ENCODE results near the gene PRKAG2.

The PRKAG2 gene

DNA sequence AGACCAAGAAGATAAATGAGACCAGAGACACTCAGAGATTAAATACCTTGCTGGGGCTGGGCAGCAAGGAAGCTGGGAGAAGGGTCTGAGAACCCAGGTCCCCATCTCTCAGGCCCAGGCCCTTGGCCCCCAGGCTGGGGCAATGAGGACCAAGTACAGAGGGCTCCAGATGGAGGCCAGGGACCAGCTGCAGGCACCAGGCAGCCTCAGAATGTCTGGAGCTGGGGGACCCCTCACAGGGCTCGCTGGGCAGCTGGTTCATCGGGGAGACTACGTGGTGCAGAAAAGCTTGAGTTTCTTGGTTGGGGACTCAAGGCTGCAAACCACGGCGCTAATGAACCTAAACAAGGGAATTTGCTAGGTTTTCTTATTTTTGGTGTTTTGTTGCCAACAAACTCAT, 75.6 kb downstream of the PRKAG2 start:
- DNase-seq (ENCODE audit: low read depth): no peak
- H3K4me3 ChIP-seq (ENCODE audit: low read depth, low read length): no peak overlapping the region
- TF ChIP-seq, protein P1, sequence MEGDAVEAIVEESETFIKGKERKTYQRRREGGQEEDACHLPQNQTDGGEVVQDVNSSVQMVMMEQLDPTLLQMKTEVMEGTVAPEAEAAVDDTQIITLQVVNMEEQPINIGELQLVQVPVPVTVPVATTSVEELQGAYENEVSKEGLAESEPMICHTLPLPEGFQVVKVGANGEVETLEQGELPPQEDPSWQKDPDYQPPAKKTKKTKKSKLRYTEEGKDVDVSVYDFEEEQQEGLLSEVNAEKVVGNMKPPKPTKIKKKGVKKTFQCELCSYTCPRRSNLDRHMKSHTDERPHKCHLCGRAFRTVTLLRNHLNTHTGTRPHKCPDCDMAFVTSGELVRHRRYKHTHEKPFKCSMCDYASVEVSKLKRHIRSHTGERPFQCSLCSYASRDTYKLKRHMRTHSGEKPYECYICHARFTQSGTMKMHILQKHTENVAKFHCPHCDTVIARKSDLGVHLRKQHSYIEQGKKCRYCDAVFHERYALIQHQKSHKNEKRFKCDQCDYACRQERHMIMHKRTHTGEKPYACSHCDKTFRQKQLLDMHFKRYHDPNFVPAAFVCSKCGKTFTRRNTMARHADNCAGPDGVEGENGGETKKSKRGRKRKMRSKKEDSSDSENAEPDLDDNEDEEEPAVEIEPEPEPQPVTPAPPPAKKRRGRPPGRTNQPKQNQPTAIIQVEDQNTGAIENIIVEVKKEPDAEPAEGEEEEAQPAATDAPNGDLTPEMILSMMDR (IDR thresholded peaks at IDR 0.05; ENCODE audit: low read depth, low read length): no peak
- TF ChIP-seq, protein P2, sequence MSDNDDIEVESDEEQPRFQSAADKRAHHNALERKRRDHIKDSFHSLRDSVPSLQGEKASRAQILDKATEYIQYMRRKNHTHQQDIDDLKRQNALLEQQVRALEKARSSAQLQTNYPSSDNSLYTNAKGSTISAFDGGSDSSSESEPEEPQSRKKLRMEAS (IDR thresholded peaks at IDR 0.05; ENCODE audit: low read depth, low read length): no peak
- TF ChIP-seq POLR2A (IDR thresholded peaks at IDR 0.05; ENCODE audit: extremely low read depth, insufficient read length) (no peak), MYC (IDR thresholded peaks at IDR 0.05; ENCODE audit: low read depth, low read length) (no peak)

DNA sequence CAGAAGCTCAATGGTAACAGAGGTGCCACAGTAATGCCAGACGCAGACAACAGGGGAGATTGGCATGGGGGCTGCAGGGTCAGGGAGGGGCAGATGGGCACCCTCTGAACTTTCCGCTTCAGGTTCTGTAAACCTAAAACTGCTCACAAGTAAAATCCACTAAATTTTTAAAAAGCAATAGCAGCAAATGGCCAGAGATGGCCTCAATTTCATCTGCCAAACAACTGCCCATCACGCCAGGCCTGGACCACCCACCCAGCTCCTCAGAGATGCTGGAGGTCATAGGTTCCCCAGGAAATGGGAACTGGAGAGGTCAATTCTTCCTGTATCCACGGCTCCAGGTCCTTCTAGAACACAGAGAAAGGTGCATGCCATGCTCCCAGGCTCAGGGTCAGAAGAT, 76.1 kb downstream of the PRKAG2 start:
- TF ChIP-seq POLR2A (IDR thresholded peaks at IDR 0.05; ENCODE audit: extremely low read depth, insufficient read length): no peak
- no peak for TF ChIP-seq MYC (IDR thresholded peaks at IDR 0.05; ENCODE audit: low read depth, low read length)
- TF ChIP-seq, protein P2 (IDR thresholded peaks at IDR 0.05; ENCODE audit: low read depth, low read length): no peak
- TF ChIP-seq, protein P1 (IDR thresholded peaks at IDR 0.05; ENCODE audit: low read depth, low read length): no peak
- no peak overlapping the region for H3K4me3 ChIP-seq (ENCODE audit: low read depth, low read length)
- DNase-seq (ENCODE audit: low read depth): no peak

DNA sequence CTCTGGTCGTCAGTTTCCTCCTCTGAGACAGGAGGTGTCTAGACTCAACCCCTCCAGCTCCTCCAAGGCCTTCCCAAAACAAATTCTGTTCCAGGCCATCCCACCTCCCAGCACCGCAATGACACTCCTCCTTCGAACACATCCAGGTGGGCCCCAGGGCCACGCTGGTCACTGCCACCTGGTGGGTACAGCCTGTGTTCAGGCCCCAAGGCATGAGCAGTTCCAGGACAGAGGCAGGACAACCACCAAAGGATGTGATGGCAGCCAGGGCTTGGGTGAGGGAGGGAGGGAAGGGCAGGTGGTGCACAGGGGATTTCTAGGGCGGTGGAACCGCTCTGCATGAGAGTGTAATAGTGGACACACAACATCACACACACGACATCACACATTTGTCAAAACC, 76.5 kb downstream of the PRKAG2 start:
- H3K4me3 ChIP-seq (ENCODE audit: low read depth, low read length): no peak overlapping the region
- TF ChIP-seq, protein P1 (IDR thresholded peaks at IDR 0.05; ENCODE audit: low read depth, low read length): no peak
- TF ChIP-seq MYC (IDR thresholded peaks at IDR 0.05; ENCODE audit: low read depth, low read length) (no peak), POLR2A (IDR thresholded peaks at IDR 0.05; ENCODE audit: extremely low read depth, insufficient read length) (no peak)
- TF ChIP-seq, protein P2 (IDR thresholded peaks at IDR 0.05; ENCODE audit: low read depth, low read length): no peak
- no peak for DNase-seq (ENCODE audit: low read depth)

DNA sequence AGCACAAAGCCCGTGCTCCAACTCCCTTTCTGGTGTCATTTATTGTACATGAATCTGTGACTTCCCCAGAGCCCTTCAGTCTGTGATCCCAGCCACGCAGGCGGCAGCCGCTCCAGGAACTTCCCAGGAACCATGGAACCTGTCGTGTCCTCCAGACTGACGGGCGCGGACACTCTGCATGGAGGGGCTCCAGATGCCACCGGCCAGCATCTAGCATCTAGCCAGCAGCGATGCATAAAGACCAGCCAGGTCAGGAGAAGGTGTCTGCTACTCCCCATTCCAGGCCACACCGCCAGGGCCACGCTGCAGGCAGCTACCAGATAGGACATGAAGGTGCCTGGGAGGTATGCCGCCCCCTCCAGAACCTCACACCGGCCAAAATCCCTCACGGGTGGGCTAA, 77.4 kb downstream of the PRKAG2 start:
- no peak overlapping the region for H3K4me3 ChIP-seq (ENCODE audit: low read depth, low read length)
- TF ChIP-seq, protein P1 (IDR thresholded peaks at IDR 0.05; ENCODE audit: low read depth, low read length): no peak
- no peak for TF ChIP-seq POLR2A (IDR thresholded peaks at IDR 0.05; ENCODE audit: extremely low read depth, insufficient read length)
- no peak for TF ChIP-seq MYC (IDR thresholded peaks at IDR 0.05; ENCODE audit: low read depth, low read length)
- TF ChIP-seq, protein P2 (IDR thresholded peaks at IDR 0.05; ENCODE audit: low read depth, low read length): no peak
- DNase-seq (ENCODE audit: low read depth): no peak

DNA sequence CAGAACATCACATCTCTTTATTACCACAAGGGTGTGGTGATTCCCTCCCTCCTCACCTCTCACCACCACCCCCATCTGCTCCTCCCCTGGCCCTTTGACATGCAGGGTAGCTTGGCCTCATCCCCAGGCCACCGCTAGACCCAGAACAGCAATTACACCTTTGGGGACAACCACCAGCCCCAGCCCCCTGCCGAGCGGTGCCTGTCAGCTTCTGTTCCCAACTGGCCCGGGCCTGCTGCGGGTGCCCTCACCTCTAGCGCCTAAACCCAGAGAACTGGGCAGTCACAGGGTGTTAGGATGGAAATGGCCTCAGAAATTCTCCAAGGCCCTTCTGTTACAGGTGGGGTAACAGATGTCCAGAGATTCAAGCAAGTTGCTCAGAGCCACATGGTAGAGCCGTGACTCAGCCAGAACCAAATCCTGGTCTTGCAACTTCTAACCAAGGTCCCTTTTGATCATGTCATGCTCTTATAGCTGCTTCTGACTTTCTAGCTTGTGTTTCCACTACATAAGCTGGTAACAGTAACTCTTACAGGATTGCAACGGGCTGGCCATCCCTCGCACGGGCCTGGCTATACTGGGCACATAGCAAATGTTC, 78.0 kb downstream of the PRKAG2 start:
- TF ChIP-seq MYC (IDR thresholded peaks at IDR 0.05; ENCODE audit: low read depth, low read length) (no peak), POLR2A (IDR thresholded peaks at IDR 0.05; ENCODE audit: extremely low read depth, insufficient read length) (no peak)
- TF ChIP-seq, protein P1 (IDR thresholded peaks at IDR 0.05; ENCODE audit: low read depth, low read length): no peak
- TF ChIP-seq, protein P2 (IDR thresholded peaks at IDR 0.05; ENCODE audit: low read depth, low read length): no peak
- DNase-seq (ENCODE audit: low read depth): no peak
- no peak overlapping the region for H3K4me3 ChIP-seq (ENCODE audit: low read depth, low read length)

Measured in NB4 (cell line).